Fibroblast of pulmonary artery (primary cell): ENCODE data around the gene DCBLD2.

Source experiments
- DNase-seq: peaks from one replicate; pipeline ENCODE4 v3.0.0-alpha.2; 2010; ENCODE audit warnings: low read depth
- H3K4me3 ChIP-seq: replicated peaks from 2 replicates; pipeline ENCODE4 v1.5.1; 2011; ENCODE audit warnings: low read depth, mild to moderate bottlenecking, control low read depth, low read length, moderate library complexity
- TF ChIP-seq, protein P1 (sequence below): IDR thresholded peaks from 2 replicates; pipeline ENCODE4 v1.5.1; 2011; ENCODE audit warnings: mild to moderate bottlenecking, control low read depth, low read length, inconsistent platforms; ENCODE audit errors: missing control alignments

Gene DCBLD2

DNA sequence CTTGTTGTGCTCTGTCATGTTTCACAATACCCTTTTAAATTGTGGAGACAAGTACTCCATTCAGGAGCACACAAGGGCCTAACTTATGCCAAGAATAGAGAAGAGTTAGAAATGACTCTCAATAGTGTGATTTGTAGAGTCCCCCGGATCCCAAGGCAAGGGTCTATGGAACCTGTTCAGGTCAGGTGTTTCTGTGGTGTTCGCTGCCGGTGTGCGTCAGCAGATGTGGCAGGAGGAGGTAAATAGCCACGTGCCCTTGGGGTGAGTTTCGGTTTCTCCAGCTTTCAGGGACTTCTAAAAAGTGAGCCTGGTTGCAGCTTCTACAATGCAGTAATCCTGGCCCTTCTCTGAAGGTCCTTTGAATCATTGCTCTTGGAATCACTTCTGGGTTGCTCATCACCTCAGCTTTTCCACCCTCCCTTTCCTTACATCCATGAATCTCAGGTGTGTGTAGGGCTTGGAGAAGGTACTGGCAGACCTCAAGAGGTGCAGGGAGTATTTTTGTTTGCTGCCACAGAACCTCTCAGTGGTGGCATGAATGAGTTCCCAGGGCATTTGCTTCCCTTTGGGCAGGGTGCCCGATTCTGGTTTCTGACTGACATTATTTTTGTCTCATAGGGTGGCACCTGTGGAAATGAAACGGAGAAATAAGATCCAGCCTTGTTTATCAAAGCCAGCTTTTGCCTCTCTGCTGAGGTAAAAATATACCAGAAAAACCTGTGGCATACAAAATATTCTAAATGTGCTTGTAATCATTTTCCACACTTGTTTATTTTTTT lies 131.0 kb downstream of the DCBLD2 start:
- no peak for DNase-seq
- TF ChIP-seq, protein P1, sequence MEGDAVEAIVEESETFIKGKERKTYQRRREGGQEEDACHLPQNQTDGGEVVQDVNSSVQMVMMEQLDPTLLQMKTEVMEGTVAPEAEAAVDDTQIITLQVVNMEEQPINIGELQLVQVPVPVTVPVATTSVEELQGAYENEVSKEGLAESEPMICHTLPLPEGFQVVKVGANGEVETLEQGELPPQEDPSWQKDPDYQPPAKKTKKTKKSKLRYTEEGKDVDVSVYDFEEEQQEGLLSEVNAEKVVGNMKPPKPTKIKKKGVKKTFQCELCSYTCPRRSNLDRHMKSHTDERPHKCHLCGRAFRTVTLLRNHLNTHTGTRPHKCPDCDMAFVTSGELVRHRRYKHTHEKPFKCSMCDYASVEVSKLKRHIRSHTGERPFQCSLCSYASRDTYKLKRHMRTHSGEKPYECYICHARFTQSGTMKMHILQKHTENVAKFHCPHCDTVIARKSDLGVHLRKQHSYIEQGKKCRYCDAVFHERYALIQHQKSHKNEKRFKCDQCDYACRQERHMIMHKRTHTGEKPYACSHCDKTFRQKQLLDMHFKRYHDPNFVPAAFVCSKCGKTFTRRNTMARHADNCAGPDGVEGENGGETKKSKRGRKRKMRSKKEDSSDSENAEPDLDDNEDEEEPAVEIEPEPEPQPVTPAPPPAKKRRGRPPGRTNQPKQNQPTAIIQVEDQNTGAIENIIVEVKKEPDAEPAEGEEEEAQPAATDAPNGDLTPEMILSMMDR, result no peak
- H3K4me3 ChIP-seq, result no peak overlapping the region

DNA sequence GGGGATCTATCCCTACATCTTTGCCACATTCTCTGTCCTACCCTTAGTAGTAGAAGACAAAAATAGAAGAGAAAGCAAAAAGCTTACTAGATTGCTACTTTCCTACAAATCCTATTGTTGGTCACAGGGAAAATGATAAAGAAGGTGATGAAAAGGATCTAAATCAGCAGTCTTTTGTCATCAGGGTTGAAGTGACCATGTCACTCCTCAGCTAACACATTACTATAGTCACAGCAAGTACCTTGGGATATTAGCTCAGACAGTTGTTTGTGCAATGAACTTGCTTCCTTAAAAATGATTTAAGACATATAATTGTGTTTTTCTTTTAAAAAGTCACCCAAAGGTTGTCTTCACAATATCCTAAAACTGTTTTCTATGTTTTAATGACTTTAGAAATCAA lies 132.0 kb downstream of the DCBLD2 start:
- no peak overlapping the region for H3K4me3 ChIP-seq
- TF ChIP-seq, protein P1, result no peak
- DNase-seq, result no peak

DNA sequence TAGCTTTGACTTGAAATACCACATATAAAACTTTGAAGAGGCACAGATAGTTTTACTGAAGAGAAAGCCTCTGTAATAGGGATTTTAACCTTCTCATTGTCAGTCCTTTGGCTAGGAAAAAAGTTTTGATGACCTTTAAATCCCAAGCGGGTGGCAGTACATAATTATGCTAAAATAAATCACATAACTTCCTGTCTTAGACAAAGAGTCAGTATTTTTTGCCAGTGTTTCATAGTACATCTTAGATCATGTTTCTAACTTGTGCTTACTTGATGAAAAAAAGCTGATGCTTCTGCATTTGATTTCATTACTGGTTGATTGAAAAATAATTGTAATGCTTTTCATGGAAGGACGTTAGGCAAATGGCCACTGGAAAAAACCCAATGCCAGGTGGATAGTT lies 132.5 kb downstream of the DCBLD2 start:
- DNase-seq, result no peak
- H3K4me3 ChIP-seq, result no peak overlapping the region
- TF ChIP-seq, protein P1, result no peak

DNA sequence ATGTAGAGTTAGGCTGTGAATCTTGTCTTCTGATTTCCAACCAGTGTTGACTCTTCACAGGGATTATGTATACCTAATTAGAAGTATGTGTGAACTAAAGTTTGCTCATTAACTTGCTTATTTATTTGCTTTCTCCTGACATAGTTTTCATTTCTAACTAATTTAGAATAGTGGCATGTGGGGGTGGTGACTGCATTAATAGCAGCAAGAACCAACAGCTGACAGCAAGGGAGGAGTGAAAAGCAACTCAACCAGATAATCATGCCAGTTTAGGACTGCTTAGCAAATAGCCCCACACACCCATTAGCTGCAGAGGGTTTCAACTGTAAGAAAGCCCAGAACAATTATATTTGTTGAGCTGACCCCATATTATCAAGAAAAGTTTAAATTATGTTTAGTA lies 134.6 kb downstream of the DCBLD2 start:
- TF ChIP-seq, protein P1, result no peak
- H3K4me3 ChIP-seq, result no peak overlapping the region
- DNase-seq, result no peak

GRCh38 chr3:98765721-98766120 lies 135.8 kb downstream of the DCBLD2 start:
- no peak overlapping the region for H3K4me3 ChIP-seq
- no peak for DNase-seq
- TF ChIP-seq, protein P1, result no peak

- no peak overlapping the region for H3K4me3 ChIP-seq
- TF ChIP-seq, protein P1, result no peak
Observed at GRCh38 chr3:98764472-98764884, 137.0 kb downstream of the DCBLD2 start.

GRCh38 chr3:98763819-98764418 lies 137.6 kb downstream of the DCBLD2 start:
- no peak for DNase-seq
- TF ChIP-seq, protein P1, result no peak
- no peak overlapping the region for H3K4me3 ChIP-seq

More at GRCh38 chr3:98764472-98764884, 137.0 kb downstream of the DCBLD2 start:
- peak; percentile 51 for DNase-seq
